ENCODE data around the gene HADHA.
A peak's percentile ranks its signal among the peaks of the same experiment; 100 is the strongest.

The HADHA gene

DNA sequence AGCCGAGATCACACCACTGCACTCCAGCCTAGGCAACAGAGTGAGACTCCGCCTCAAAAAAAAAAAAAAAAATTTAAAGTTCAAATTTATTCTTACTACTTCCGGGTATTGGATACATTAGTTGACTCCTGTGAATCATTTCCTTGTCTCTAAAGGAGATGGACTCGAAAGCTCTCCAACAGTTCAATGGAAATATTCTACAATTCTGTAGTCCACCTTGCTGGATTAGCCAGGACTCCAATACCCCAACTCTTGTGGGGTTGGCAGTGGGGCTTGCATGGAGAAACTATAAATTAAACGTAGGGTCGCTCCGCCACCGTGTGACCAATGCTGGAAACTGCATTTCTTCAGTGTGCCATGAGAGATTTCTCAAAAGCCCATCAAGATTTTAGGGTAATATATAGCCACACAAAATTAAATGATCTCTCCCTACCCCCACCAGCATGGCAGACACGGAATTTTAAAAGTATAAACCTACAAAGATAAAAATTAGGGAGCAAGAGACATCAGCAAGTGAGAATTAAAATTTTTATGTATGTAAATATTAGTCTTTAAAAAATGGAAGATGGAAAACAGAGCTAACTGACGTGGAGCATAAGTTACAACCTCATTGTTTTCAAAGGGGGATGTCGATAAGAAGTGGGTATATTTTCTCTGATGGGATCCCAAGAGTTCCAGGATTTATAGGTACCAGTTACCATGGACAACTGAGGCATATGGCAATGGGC lies 99.3 kb downstream of the HADHA start:
- peak; percentile 25 to 33 for DNase-seq (ENCODE audit: low read depth in 2 of 2, low spot score in 1 of 2)

DNA sequence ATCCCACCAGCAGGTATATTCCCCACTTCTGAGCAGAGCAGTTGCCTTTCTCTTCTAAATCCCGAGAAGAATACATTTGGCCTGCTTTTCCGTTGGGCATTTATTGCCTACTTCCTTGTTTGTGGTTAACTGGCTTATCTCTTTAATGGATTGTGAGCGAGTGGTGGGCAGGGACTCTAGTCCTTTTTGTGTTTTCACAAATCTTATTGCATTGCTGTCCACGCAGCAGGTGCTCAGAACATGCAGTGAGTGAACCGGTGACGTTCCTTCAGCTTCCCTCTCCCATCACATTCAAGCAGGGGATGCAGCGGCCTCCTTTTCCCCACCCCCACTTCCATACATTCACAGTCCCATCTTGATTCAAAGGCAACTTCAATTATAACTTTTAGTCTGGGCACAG lies 100.4 kb downstream of the HADHA start:
- no peak for DNase-seq (ENCODE audit: low read depth in 2 of 2, low spot score in 1 of 2)

DNA sequence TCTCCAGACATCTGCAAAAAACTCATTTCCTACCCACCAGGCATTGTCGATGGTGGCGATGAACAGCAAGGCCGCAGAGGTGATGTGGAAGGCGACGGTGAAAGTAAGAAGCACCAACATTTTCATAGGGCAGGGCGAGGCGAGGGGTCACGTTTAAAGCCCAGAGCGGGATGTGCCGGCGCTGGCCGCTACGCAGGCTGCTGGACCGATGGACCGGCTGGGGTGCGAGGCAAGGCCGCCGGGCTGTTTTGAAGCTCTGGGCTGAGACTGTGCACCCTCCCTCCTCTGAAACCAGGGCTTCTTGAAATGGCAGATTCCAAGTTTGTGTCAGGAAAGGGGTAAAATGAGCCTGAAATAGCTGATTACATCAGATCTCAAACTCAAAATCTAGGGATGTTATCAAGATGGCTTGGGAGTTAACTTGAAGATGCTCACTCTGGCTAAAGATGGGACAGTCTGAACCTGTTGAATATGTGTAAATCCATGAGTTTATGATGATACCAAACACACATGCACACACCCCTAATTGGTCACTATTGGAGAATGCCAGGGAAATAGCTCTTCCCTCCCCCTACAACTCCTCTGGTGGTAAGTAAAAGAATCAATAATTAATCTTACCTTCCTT lies 103.2 kb downstream of the HADHA start:
- DNase-seq (ENCODE audit: low read depth in 2 of 2, low spot score in 1 of 2): no peak

Data from stimulated activated CD8-positive, alpha-beta memory T cell treated with anti-CD3 and anti-CD28 coated beads, Interleukin-4, amount 100 ng/mL, for 1 hour (primary cell).